Ovary (tissue), 9 donors: Measurements from ENCODE around the gene AIFM2. TPM values are rescaled to one million over a fixed set of nuclear protein-coding genes. Genes with fewer than 3 reads are reported as not detected.
"Not testable (repeated sequence)": the region's sequence is repeated elsewhere in the genome, so short reads cannot be mapped to it uniquely, and the experiment has no call there.

Experiments
- DNase-seq, 5 donors: peaks; one replicate each; pipeline ENCODE4 v3.0.0-alpha.2; 2019 to 2020
- H3K27ac ChIP-seq, 2 donors: fragments of 200-600 bp; one replicate each; pipeline versions ENCODE4 v1.5.1 to v1.8.0; 2019 to 2022
- H3K27me3 ChIP-seq: fragments of 200-600 bp; one replicate; pipeline ENCODE4 v1.8.0; 2022
- H3K36me3 ChIP-seq: fragments of 200-600 bp; sonication (generic); one replicate; pipeline ENCODE4 v1.5.1; 2019
- H3K4me1 ChIP-seq: one replicate; pipeline ENCODE4 v1.8.1; 2013; ENCODE audit warnings: mild to moderate bottlenecking, moderate library complexity; ENCODE audit not compliant: insufficient read depth
- H3K4me3 ChIP-seq: fragments of 200-600 bp; sonication (generic); one replicate; pipeline ENCODE4 v1.5.1; 2017
- H3K9me3 ChIP-seq, 2 donors: fragments of 200-600 bp in 1 of 2; sonication (generic) in 1 of 2; one replicate each; pipeline versions ENCODE4 v1.5.1 to v1.8.1; 2013 to 2019; ENCODE audit warnings: mild to moderate bottlenecking in 1 of 2, moderate library complexity in 1 of 2
- EP300 ChIP-seq: sonication (generic); formaldehyde crosslinking; IDR thresholded peaks from one replicate; pipeline ENCODE4 v1.6.1; 2017; ENCODE audit warnings: antibody characterized with exemption
- POLR2A ChIP-seq: fragments of 450-650 bp; IDR thresholded peaks from one replicate; pipeline ENCODE4 v1.6.1; 2017; ENCODE audit warnings: antibody characterized with exemption, mild to moderate bottlenecking, moderate library complexity
- WGBS, 3 donors: extraction: QIAGEN DNeasy Blood & Tissue Kit in 1 of 3; methylation state at CpG; one replicate each; pipeline versions ENCODE4 v1.1.5 to v1.1.7; 2013 to 2017; 5-methylcytosine and 5-hydroxymethylcytosine counted together
- intact Hi-C, 4 donors: fragments of 100-400 bp; cut with DNase I; formaldehyde crosslinking; loops; one replicate each; pipeline versions ENCODE4 v1.11.0 to v1.15.1; 2022 to 2023
- polyA plus RNA-seq, 2 donors: library from polyadenylated mRNA; stranded (reverse); fragments of 200-250 nt in 1 of 2; fragments of 350-450 nt in 1 of 2; fragmentation: Illumina TruSeq in 1 of 2; extraction: RNeasy Lipid Tissue Mini Kit (QIAGEN cat#74804) in 1 of 2; gene quantifications; one replicate each; pipeline ENCODE4 v1.2.3, GENCODE V29; 2013 to 2014
- total RNA-seq, 7 donors: library from RNA; depleted of rRNA in 2 of 7; stranded (reverse); fragments of >200 nt in 2 of 7; fragmentation: NEBNext Ultra II Directional in 3 of 7; extraction: Animal tissue kit (Norgen Biotek cat#: 25700) in 3 of 7; gene quantifications; one replicate each; pipeline versions ENCODE4 v1.1.0 to v1.2.4, GENCODE V29; 2016 to 2023
- TF ChIP-seq, protein P1 (sequence below), 3 donors: fragments of 450-650 bp in 2 of 3; fragments of 200-600 bp in 1 of 3; IDR thresholded peaks; one replicate each; pipeline versions ENCODE4 v1.5.1 to v1.8.0; 2016 to 2022; ENCODE audit warnings: antibody characterized with exemption in 3 of 3, mild to moderate bottlenecking in 1 of 3
- donor health status: DM: no; HTN: no; CAD: no; lungs with moderate emphysema.
- donor health status: DM: no; HTN: no; CAD: no.
- donor health status: Bipolar disorder and iron deficiency.
- donor health status: DM: yes; HTN: yes; CAD: no.
- donor health status: DM: no; HTN: no; CAD: no.
- donor health status: DM: yes; HTN: yes; CAD: no.

The AIFM2 gene
- total and polyA plus RNA-seq, 9 donors, result 5.7 to 13.9 (median 7.2) TPM

DNA sequence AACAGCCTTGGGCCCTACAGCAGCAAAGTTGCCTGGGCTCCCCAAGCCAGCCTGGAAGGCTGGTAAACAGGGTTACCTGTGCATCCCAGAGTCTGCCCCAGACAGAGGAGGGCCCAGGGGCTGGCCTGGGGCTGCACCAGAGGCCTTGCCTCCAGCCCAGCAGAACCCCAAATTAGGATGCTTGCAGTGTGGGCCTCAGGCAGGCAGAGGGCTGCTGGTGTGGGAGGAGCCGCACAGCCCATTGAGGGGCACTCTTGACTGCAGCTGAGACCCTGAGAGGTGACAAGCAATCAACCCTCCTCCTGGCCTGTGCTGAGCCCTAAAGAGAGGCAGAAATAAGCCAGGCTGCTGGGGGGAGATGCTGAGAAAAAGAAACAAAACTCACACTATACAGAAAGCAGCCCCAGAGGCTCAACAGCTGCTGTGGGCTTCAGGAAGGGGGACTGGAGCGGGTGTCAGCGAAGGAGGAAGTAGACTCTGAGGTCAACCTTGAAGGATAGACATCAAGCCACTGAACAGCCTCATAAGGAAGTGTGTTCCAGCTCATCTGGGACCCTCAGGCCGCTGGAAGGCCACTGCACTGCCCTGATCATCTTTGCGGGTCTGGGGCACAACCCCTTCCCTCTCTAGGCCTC is 6.6 kb downstream of the AIFM2 start:
- H3K27me3 ChIP-seq, result no peaks in the 10 kb centered on the region
- WGBS, 3 donors, result 86 to 90% (median 89%) methylated on average over 5 of the region's 5 CpGs
- intact Hi-C loops, result no loop called here
- H3K4me3 ChIP-seq, result no peak overlapping the region
- H3K36me3 ChIP-seq, result no peaks in the 10 kb centered on the region
- H3K4me1 ChIP-seq, result no peaks in the 10 kb centered on the region
- H3K27ac ChIP-seq, result no peak overlapping the region
- TF ChIP-seq, protein P1, sequence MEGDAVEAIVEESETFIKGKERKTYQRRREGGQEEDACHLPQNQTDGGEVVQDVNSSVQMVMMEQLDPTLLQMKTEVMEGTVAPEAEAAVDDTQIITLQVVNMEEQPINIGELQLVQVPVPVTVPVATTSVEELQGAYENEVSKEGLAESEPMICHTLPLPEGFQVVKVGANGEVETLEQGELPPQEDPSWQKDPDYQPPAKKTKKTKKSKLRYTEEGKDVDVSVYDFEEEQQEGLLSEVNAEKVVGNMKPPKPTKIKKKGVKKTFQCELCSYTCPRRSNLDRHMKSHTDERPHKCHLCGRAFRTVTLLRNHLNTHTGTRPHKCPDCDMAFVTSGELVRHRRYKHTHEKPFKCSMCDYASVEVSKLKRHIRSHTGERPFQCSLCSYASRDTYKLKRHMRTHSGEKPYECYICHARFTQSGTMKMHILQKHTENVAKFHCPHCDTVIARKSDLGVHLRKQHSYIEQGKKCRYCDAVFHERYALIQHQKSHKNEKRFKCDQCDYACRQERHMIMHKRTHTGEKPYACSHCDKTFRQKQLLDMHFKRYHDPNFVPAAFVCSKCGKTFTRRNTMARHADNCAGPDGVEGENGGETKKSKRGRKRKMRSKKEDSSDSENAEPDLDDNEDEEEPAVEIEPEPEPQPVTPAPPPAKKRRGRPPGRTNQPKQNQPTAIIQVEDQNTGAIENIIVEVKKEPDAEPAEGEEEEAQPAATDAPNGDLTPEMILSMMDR (IDR thresholded peaks at IDR 0.05), result no peak
- no peak for TF ChIP-seq EP300
- TF ChIP-seq POLR2A, result no peak
- no peaks in the 10 kb centered on the region for H3K9me3 ChIP-seq
- no peak for DNase-seq

DNA sequence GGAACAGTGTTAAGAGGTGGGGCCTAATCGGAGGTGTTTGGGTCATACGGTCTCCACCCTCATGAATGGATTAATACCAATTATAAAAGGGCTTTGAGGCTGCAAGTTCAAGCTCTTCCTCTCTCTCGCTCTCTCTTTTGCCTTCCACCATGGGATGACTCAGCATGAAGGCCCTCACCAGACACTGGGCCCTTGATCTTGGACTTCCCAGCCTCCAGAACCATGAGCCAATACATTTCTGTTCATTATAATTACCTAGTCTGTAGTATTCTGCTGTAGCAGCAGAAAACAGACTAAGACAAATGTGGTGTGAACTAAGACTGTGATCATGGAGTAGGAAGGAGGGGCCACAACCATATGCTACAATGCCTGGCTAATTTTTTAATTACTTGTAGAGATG is 7.7 kb downstream of the AIFM2 start:
- WGBS, 3 donors, result 96 to 98% (median 97%) methylated on average over 3 of the region's 3 CpGs
- Histone ChIP-seq H3K27me3 (no peaks in the 10 kb centered on the region), H3K27ac (no peak overlapping the region), H3K4me3 (no peak overlapping the region), H3K4me1 (no peaks in the 10 kb centered on the region), H3K9me3 (no peaks in the 10 kb centered on the region), H3K36me3 (no peaks in the 10 kb centered on the region)
- intact Hi-C loops, result no loop called here
- TF ChIP-seq POLR2A (no peak), EP300 (no peak)
- TF ChIP-seq, protein P1 (IDR thresholded peaks at IDR 0.05), result no peak
- DNase-seq, result no peak

DNA sequence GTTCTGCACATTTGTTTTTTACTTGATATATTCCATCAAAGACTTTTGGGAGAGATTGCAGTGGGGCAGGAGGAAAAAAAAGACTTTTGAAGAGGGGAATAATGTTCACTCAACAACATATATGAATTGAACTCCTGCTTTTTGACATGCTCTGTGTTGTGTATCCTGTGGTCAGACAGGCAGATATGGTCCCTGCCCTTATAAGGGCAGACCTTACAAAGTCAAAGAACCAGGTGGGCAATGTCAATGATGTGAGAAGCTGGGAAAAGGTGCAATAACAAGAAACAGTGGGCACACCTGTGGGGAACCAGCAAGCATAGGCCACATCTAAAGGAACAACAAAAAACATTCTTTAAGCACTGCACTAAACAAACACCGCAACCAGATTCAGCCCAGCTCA is 8.2 kb downstream of the AIFM2 start:
- Histone ChIP-seq H3K27ac (no peak overlapping the region), H3K36me3 (no peaks in the 10 kb centered on the region), H3K4me3 (no peak overlapping the region), H3K27me3 (no peaks in the 10 kb centered on the region), H3K4me1 (no peaks in the 10 kb centered on the region), H3K9me3 (no peaks in the 10 kb centered on the region)
- DNase-seq, result no peak
- intact Hi-C loops, result no loop called here
- WGBS, 3 donors, result 98 to 100% (median 100%) methylated on average over 1 of the region's 1 CpG
- TF ChIP-seq, protein P1 (IDR thresholded peaks at IDR 0.05), result no peak
- TF ChIP-seq EP300 (no peak), POLR2A (no peak)

DNA sequence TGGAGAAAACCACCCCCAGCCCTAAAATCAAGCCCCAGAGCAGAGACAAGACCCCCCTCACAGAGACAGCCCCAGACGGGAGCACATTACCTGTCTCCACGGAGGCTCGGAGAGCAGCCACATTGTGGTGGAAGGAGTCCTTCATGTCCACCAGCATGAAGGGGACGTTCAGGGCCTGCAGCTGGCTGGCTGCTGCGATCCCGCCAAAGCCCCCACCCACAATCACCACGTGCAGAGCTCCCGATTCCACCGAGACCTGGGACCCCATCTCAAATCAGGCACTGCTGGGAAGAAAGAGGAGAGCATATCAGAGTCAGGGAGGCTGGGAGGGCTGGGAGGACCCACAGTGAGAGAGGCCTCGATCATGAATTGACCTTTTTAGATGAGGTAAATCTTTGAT is 8.8 kb downstream of the AIFM2 start:
- intact Hi-C loops, result no loop called here
- Histone ChIP-seq H3K36me3 (no peaks in the 10 kb centered on the region), H3K27ac (no peak overlapping the region), H3K4me3 (no peak overlapping the region), H3K9me3 (no peaks in the 10 kb centered on the region), H3K27me3 (no peaks in the 10 kb centered on the region), H3K4me1 (no peaks in the 10 kb centered on the region)
- TF ChIP-seq EP300, result no peak
- WGBS, 3 donors, result 88 to 94% (median 88%) methylated on average over 10 of the region's 10 CpGs
- no peak for DNase-seq

DNA sequence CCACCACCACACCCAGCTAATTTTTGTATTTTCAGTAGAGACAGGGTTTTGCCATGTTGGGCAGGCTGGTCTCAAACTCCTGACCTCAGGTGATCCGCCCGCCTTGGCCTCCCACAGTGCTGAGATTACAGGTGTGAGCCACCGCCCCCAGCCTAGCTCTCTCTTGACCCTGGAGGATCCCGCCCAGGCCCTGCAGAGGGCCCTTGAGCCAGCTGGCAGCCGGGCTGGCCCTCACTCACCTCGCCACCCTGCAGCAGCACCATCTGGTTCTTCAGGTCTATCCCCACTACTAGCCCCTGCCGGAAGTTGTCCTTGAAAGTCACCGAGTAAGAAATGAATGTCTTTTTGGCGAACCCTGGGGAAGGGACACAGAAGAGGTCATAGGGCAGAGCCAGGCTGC is 9.5 kb downstream of the AIFM2 start:
- H3K4me1 ChIP-seq, H3K27ac ChIP-seq, H3K4me3 ChIP-seq, H3K36me3 ChIP-seq, H3K9me3 ChIP-seq, DNase-seq, H3K27me3 ChIP-seq, intact Hi-C loops: not testable (repeated sequence)
- WGBS, 3 donors, result 94 to 98% (median 95%) methylated on average over 9 of the region's 9 CpGs
